GM12875 (cell line): ENCODE measurements around the gene MCEMP1.

Experiments
- H3K4me3 ChIP-seq: one replicate; pipeline ENCODE4 v1.5.1; 2011; ENCODE audit warnings: low read depth, low read length, control low read depth
- TF ChIP-seq, protein P1 (sequence below): IDR thresholded peaks from 2 replicates; pipeline ENCODE4 v1.5.1; 2011; ENCODE audit warnings: low read depth, mild to moderate bottlenecking, control low read depth, inconsistent platforms, low read length, moderate library complexity, borderline replicate concordance; ENCODE audit not compliant: insufficient read depth

MCEMP1 gene

GRCh38 chr19:7690779-7691258, 13.9 kb downstream of the MCEMP1 start:
- TF ChIP-seq, protein P1, sequence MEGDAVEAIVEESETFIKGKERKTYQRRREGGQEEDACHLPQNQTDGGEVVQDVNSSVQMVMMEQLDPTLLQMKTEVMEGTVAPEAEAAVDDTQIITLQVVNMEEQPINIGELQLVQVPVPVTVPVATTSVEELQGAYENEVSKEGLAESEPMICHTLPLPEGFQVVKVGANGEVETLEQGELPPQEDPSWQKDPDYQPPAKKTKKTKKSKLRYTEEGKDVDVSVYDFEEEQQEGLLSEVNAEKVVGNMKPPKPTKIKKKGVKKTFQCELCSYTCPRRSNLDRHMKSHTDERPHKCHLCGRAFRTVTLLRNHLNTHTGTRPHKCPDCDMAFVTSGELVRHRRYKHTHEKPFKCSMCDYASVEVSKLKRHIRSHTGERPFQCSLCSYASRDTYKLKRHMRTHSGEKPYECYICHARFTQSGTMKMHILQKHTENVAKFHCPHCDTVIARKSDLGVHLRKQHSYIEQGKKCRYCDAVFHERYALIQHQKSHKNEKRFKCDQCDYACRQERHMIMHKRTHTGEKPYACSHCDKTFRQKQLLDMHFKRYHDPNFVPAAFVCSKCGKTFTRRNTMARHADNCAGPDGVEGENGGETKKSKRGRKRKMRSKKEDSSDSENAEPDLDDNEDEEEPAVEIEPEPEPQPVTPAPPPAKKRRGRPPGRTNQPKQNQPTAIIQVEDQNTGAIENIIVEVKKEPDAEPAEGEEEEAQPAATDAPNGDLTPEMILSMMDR = no peak
- H3K4me3 ChIP-seq = no peak overlapping the region

DNA sequence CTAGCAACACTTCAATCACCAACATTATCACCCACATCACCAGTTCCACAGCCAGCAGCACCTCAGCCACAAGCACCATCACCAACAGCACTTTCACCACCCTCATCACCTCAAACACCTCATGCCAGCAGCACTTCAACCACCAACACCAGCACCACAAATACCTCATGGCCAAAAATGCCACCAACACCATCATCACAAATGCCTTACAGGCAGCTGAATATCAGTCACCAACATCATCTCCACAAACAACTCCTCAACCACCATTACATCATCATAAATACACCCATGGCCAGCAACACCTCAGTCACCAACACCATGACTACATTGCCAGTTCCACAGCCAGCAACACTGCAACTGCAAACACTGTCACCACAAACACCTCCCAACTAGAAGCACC, 14.6 kb downstream of the MCEMP1 start:
- no peak overlapping the region for H3K4me3 ChIP-seq
- TF ChIP-seq, protein P1 = no peak

DNA sequence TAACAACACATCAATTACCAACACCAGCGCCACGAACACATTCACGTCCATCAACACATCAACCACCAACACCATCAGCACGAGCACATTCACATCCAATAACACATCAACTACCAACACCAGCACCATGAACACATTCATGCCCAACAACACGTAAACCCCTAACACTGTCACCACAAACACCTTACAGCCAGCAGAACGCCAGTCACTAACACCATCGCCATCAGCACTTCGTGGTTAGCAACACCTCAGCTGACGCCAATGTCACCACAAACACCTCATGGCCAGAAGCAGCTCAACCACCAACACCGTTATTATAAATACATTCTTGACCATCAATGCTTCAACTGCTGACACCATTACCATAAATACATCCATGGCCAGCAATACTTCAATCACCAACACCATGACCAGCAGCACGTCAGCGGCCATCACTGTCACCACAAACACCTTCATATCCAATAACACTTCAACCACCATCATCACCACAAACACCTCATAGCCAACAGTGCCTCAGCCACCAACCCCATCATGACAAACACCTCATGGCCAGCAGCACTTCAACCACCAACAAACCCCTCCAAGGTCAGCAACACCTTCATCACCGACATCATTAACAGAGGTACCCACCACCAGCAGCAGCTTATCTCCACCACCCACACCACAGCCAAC, 15.7 kb downstream of the MCEMP1 start:
- TF ChIP-seq, protein P1 = no peak
- H3K4me3 ChIP-seq = no peak overlapping the region

DNA sequence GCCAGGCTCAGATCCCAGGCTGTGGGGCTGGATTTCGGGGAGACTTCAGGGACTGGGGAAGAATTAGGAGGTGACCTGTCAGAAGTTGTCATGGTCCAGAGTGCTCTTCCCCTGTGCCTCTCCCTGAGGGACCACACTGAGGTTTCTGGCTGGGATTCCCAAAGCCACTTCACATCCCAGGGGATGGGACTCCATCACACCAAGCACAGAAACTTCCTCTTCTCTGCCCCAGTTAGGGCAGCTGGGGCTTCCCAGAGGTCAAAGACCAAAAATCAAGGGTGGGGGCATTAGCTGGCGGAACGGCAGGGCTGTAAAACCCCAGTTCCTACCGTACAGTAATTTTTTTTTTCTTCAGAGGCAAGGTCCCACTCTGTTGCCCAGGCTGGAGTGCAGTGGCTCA, 17.6 kb downstream of the MCEMP1 start:
- H3K4me3 ChIP-seq = no peak overlapping the region
- TF ChIP-seq, protein P1 = no peak

DNA sequence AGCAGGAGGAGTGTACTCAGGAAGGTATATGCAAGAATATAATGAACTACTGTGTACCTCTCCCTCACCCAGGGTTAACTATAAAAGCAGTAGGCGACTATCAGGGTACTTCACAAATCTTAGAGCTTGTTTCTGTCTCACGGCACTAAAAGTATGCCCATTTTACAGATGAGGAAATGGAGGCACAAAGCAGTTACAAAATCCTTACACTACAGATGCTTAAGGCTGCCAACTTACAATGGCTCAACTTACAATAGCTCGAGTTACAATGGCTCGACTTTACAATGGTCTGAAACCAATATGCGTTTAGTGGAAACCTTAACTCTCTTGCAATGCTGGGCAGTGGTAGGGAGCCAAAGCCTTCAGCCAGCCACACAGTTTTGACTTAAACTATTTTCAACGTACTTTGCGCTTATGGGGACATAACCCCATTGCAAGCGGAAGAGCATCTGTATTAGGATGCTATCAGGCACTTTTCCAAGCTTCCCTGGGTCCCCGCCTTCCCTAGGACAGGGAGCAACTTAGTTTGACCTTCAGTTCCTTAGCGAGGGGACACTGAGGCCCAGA, 20.9 kb downstream of the MCEMP1 start:
- TF ChIP-seq, protein P1 = no peak

DNA sequence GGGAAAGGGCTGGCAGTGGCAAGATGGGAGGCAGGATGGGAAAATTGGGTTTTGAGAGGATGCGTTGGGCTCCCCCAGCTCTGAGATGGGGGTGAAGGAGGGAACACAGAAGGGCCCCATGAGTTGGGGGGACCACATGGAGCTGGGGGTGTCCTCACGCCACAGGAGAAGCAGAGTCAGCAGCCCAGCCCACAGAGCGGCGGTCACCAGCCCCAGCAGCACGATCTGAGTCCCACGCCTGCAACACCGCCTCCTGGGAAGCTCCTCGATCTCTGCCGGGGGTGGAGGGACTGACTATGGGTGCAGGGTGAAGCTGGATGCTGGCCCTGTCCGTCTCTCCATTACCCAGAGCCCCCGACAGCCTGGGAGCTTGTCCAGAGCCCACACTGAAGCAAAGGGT, 21.7 kb downstream of the MCEMP1 start:
- TF ChIP-seq, protein P1 = no peak
- peak overlapping the region; percentile 73 for H3K4me3 ChIP-seq

More for the DNA sequence above, 20.9 kb downstream of the MCEMP1 start:
- H3K4me3 ChIP-seq = peak overlapping the region; percentile 73

GRCh38 chr19:7699003-7699402, 22.1 kb downstream of the MCEMP1 start:
- TF ChIP-seq, protein P1 = no peak
- H3K4me3 ChIP-seq = peak overlapping the region; percentile 73
